Transverse colon (tissue), 3 donors: ENCODE results near the gene SHROOM3.

Experiments
- EP300 ChIP-seq: sonication (generic); formaldehyde crosslinking; IDR thresholded peaks from one replicate; pipeline ENCODE4 v1.6.1; 2017; ENCODE audit warnings: antibody characterized with exemption, low read depth
- TF ChIP-seq, protein P1 (sequence below), 5 experiments: fragments of 200-600 bp in 3 of 5; fragments of 450-650 bp in 2 of 5; sonication (generic) in 3 of 5; IDR thresholded peaks; 1 replicate in 2 of 5; 2 replicates in 3 of 5; pipeline ENCODE4 v1.5.1; 2016 to 2017; ENCODE audit warnings: antibody characterized with exemption in 5 of 5, inconsistent platforms in 3 of 5, mild to moderate bottlenecking in 2 of 5, moderate library complexity in 1 of 5

GRCh38 chr4:76830964-76831703, 396.1 kb downstream of the SHROOM3 start:
- TF ChIP-seq, protein P1, sequence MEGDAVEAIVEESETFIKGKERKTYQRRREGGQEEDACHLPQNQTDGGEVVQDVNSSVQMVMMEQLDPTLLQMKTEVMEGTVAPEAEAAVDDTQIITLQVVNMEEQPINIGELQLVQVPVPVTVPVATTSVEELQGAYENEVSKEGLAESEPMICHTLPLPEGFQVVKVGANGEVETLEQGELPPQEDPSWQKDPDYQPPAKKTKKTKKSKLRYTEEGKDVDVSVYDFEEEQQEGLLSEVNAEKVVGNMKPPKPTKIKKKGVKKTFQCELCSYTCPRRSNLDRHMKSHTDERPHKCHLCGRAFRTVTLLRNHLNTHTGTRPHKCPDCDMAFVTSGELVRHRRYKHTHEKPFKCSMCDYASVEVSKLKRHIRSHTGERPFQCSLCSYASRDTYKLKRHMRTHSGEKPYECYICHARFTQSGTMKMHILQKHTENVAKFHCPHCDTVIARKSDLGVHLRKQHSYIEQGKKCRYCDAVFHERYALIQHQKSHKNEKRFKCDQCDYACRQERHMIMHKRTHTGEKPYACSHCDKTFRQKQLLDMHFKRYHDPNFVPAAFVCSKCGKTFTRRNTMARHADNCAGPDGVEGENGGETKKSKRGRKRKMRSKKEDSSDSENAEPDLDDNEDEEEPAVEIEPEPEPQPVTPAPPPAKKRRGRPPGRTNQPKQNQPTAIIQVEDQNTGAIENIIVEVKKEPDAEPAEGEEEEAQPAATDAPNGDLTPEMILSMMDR (IDR thresholded peaks at IDR 0.05) = no peak
- no peak for TF ChIP-seq EP300
